Activated CD8-positive, alpha-beta T cell treated with anti-CD3 and anti-CD28 coated beads for 36 hours (primary cell): ENCODE data around the gene ZNF664. TPM values are rescaled to one million over a fixed set of nuclear protein-coding genes. Genes with fewer than 3 reads are reported as not detected.

Experiments
- ATAC-seq: fragments of 200-7000 bp; cut with Tn5 transposase; one replicate; pipeline ENCODE4 v1.10.0; 2021; ENCODE audit warnings: mild to moderate bottlenecking, moderate library complexity
- CTCF ChIA-PET: fragments of 350-600 bp; sonication (Branson Sonifier 250); formaldehyde crosslinking; loops from one replicate; lab custom pipeline; 2021; ENCODE audit warnings: antibody characterized with exemption; lab: Charles Lee
- POLR2A ChIA-PET: fragments of 350-600 bp; sonication (Branson Sonifier 250); formaldehyde crosslinking; loops from one replicate; lab custom pipeline; 2021; ENCODE audit warnings: antibody characterized with exemption; lab: Charles Lee
- DNase-seq: peaks from one replicate; pipeline ENCODE4 v3.0.0-alpha.2; 2020
- H3K27ac Mint-ChIP-seq: one replicate; pipeline ENCODE4 v1.8.0; 2021; ENCODE audit warnings: mild to moderate bottlenecking, mixed read lengths
- H3K27me3 Mint-ChIP-seq: one replicate; pipeline ENCODE4 v1.8.0; 2021; ENCODE audit warnings: mixed read lengths
- H3K36me3 Mint-ChIP-seq: one replicate; pipeline ENCODE4 v1.8.0; 2021; ENCODE audit warnings: low read depth, mixed read lengths
- H3K4me1 Mint-ChIP-seq: one replicate; pipeline ENCODE4 v1.8.0; 2021; ENCODE audit warnings: low read depth, mixed read lengths
- H3K4me3 Mint-ChIP-seq: one replicate; pipeline ENCODE4 v1.8.0; 2021; ENCODE audit warnings: mild to moderate bottlenecking, moderate library complexity, mixed read lengths
- H3K9me3 Mint-ChIP-seq: one replicate; pipeline ENCODE4 v1.8.0; 2021; ENCODE audit warnings: mixed read lengths
- CTCF ChIP-seq: fragments of 200-600 bp; IDR thresholded peaks from one replicate; pipeline ENCODE4 v1.8.0; 2022; ENCODE audit warnings: antibody characterized with exemption, mild to moderate bottlenecking
- intact Hi-C: fragments of 100-400 bp; cut with micrococcal nuclease; formaldehyde crosslinking; loops from one replicate; pipeline ENCODE4 v1.10.0; 2022
- total RNA-seq, 2 experiments: library from RNA; stranded (reverse); gene quantifications; one replicate each; pipeline ENCODE4 v1.2.3, GENCODE V29; 2021

ZNF664 gene
- total RNA-seq, 2 experiments from 2014 or later: 52.9 to 53.4 TPM

- Mint-ChIP-seq H3K4me1 (peaks cover 37% of the 10 kb centered on the region), H3K9me3 (no peaks in the 10 kb centered on the region), H3K27me3 (peaks cover 3% of the 10 kb centered on the region), H3K27ac (no peak overlapping the region), H3K36me3 (no peaks in the 10 kb centered on the region), H3K4me3 (no peak overlapping the region)
- ATAC-seq (no peak), DNase-seq (no peak)
- POLR2A ChIA-PET: interaction anchor here (0.7 kb wide), 1 partner anchor 9 kb away, joined by 3 read pairs; no protein-coding TSS in a partner anchor
- CTCF ChIA-PET: interaction anchor here (1.0 to 1.6 kb wide), 3 partner anchors 29 to 50 kb away, joined by 3 to 4 read pairs (median 4); no protein-coding TSS in a partner anchor
- no peak for TF ChIP-seq CTCF
- intact Hi-C loops: no loop called here
Measured at GRCh38 chr12:123934016-123934620, 38.9 kb upstream of the ZNF664 start.

- peaks cover 37% of the 10 kb centered on the region for H3K4me1 Mint-ChIP-seq
- ATAC-seq: no peak
- DNase-seq: no peak
- ChIA-PET CTCF (interaction anchor here (1.0 to 1.4 kb wide), 2 partner anchors 30 to 49 kb away, joined by 3 to 4 read pairs; no protein-coding TSS in a partner anchor), POLR2A (interaction anchor here (0.7 kb wide), 1 partner anchor 10 kb away, joined by 3 read pairs; no protein-coding TSS in a partner anchor)
- intact Hi-C loops: no loop called here
- H3K4me3 Mint-ChIP-seq: no peak overlapping the region
- no peak for TF ChIP-seq CTCF
- peaks cover 3% of the 10 kb centered on the region for H3K27me3 Mint-ChIP-seq
- no peaks in the 10 kb centered on the region for H3K36me3 Mint-ChIP-seq
- H3K27ac Mint-ChIP-seq: no peak overlapping the region
- H3K9me3 Mint-ChIP-seq: no peaks in the 10 kb centered on the region
Measured at GRCh38 chr12:123934829-123935228, 38.2 kb upstream of the ZNF664 start.

GRCh38 chr12:123935956-123936355 lies 37.1 kb upstream of the ZNF664 start:
- Mint-ChIP-seq H3K36me3 (no peaks in the 10 kb centered on the region), H3K4me1 (peaks cover 37% of the 10 kb centered on the region), H3K27me3 (peaks cover 3% of the 10 kb centered on the region), H3K4me3 (no peak overlapping the region), H3K9me3 (no peaks in the 10 kb centered on the region), H3K27ac (no peak overlapping the region)
- no peak for TF ChIP-seq CTCF
- DNase-seq: no peak
- CTCF ChIA-PET: interaction anchor here (1.0 kb wide), 1 partner anchor 26 kb away, joined by 4 read pairs; no protein-coding TSS in a partner anchor
- intact Hi-C loops: no loop called here
- no peak for ATAC-seq
- POLR2A ChIA-PET: no interaction called here

GRCh38 chr12:123936471-123936870 lies 36.5 kb upstream of the ZNF664 start:
- ATAC-seq: no peak
- POLR2A ChIA-PET: interaction anchor here (1.7 kb wide), 1 partner anchor 10 kb away, joined by 7 read pairs; no protein-coding TSS in a partner anchor
- Mint-ChIP-seq H3K36me3 (peaks cover under 1% of the 10 kb centered on the region), H3K4me3 (no peak overlapping the region), H3K27ac (peak overlapping the region; percentile 17), H3K4me1 (peaks cover 37% of the 10 kb centered on the region), H3K9me3 (no peaks in the 10 kb centered on the region), H3K27me3 (peaks cover 3% of the 10 kb centered on the region)
- intact Hi-C loops: no loop called here
- TF ChIP-seq CTCF: no peak
- CTCF ChIA-PET: interaction anchor here (1.0 to 1.3 kb wide), 2 partner anchors 11 to 27 kb away, joined by 3 to 4 read pairs; no protein-coding TSS in a partner anchor
- no peak for DNase-seq
